Activated CD4-positive, alpha-beta memory T cell treated with anti-CD3 and anti-CD28 coated beads, Interleukin-2, amount 10 ng/mL, durations not matched to agents 7 days and 5 days (primary cell): ENCODE data around the gene DBX2. TPM values are rescaled to one million over a fixed set of nuclear protein-coding genes. Genes with fewer than 3 reads are reported as not detected.
A peak's percentile ranks its signal among the peaks of the same experiment; 100 is the strongest.

Experiments
- CTCF ChIA-PET: fragments of 350-600 bp; sonication (Branson Sonifier 250); formaldehyde crosslinking; loops from one replicate; lab custom pipeline; 2021; ENCODE audit warnings: antibody characterized with exemption, inconsistent platforms; lab: Charles Lee
- POLR2A ChIA-PET: fragments of 350-600 bp; sonication (Branson Sonifier 250); formaldehyde crosslinking; loops from one replicate; lab custom pipeline; 2021; ENCODE audit warnings: antibody characterized with exemption; lab: Charles Lee
- DNase-seq: peaks from one replicate; pipeline ENCODE4 v3.0.0-alpha.2; 2020
- H3K27ac Mint-ChIP-seq: one replicate; pipeline ENCODE4 v1.8.0; 2021; ENCODE audit warnings: mild to moderate bottlenecking, mixed read lengths
- H3K27me3 Mint-ChIP-seq: one replicate; pipeline ENCODE4 v1.8.0; 2021; ENCODE audit warnings: mixed read lengths
- H3K36me3 Mint-ChIP-seq: one replicate; pipeline ENCODE4 v1.8.0; 2021; ENCODE audit warnings: low read depth, mixed read lengths
- H3K4me1 Mint-ChIP-seq: one replicate; pipeline ENCODE4 v1.8.0; 2021; ENCODE audit warnings: mixed read lengths
- H3K4me3 Mint-ChIP-seq: one replicate; pipeline ENCODE4 v1.8.0; 2021; ENCODE audit warnings: mild to moderate bottlenecking, mixed read lengths
- H3K9me3 Mint-ChIP-seq: one replicate; pipeline ENCODE4 v1.8.0; 2021; ENCODE audit warnings: mixed read lengths
- total RNA-seq, 2 experiments: library from RNA; stranded (reverse); gene quantifications; one replicate each; pipeline ENCODE4 v1.2.3, GENCODE V29; 2021

The DBX2 gene
- total RNA-seq, 2 experiments from 2014 or later: not detected

DNA sequence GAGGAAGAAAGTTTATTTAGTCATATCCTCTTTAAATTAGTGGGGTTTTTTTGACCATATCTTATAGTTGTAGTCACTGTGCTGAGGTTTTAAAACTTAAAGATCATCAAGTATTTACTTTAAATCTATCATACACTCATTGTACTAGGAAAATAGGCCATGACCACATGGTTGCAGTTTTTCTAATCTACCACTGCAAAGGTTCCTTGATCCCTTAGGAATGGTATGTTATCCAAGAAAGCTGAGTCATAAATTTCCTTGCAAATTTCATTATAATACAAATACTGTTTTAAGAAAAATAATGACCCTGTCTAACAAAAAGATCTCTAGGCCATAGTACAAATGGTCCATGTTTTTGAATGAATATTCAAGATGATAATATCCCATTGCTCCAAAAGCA lies 74.7 kb downstream of the DBX2 start:
- H3K27me3 Mint-ChIP-seq: peaks cover 9% of the 10 kb centered on the region
- no peak overlapping the region for H3K4me3 Mint-ChIP-seq
- no peaks in the 10 kb centered on the region for H3K4me1 Mint-ChIP-seq
- no peaks in the 10 kb centered on the region for H3K36me3 Mint-ChIP-seq
- H3K9me3 Mint-ChIP-seq: no peaks in the 10 kb centered on the region
- DNase-seq: no peak
- CTCF ChIA-PET: no interaction called here
- H3K27ac Mint-ChIP-seq: no peak overlapping the region
- POLR2A ChIA-PET: no interaction called here

DNA sequence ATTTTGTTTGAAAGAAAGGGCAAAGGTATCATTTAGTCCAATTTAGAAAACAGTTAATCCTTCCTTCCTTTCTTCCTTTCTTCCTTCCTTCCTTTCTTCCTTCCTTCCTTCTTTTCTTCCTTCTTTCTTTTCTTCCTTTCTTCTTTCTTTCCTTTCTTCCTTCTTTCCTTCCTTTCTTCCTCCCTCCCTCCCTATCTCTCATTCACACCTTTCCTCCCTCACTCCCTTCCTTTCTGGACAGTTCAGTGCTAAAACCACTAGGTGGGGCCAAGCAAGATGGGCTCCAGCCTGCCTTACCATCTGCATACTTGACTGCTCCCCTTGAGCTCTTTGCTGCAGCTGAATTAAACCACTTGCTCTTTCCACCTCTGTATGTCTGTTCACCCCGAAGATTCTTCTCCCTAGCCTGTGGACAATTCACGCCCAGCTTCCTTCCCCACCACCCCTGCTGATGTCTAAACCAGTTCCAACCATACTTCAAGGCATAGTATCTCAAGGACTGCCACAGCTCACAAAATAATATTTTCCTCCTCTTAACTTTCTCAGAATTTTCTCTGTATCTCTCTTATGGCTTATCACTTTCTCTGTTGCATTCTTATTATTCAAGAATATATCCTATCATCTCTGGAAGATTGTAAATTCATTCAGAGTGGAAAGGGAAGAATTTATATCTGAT lies 78.0 kb downstream of the DBX2 start:
- DNase-seq: no peak
- ChIA-PET CTCF (interaction anchor here (1.1 to 2.7 kb wide), 4 partner anchors 14 to 42 kb away, joined by 3 to 13 read pairs (median 4); no protein-coding TSS in a partner anchor), POLR2A (no interaction called here)
- Mint-ChIP-seq H3K4me1 (peaks cover 7% of the 10 kb centered on the region), H3K4me3 (no peak overlapping the region), H3K27me3 (peaks cover 9% of the 10 kb centered on the region), H3K9me3 (no peaks in the 10 kb centered on the region), H3K36me3 (no peaks in the 10 kb centered on the region), H3K27ac (no peak overlapping the region)

DNA sequence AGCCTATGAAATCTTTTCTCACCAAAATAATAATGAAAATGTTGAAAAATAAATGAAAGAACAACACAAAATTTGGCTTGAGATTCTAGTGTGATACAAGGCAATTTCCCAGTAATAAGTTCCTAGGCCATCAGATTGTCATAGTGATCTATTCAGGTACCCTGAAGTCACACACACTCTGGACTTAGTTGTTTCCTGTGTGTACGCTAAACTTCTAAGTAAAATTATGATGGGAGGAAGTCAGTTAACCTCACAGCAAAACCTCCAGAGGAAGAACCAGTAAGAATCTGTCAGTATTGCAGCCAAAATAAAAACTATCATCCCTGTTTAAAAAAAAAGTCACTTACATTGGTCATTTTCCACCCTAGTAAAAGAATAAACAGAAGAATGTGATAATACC lies 81.9 kb downstream of the DBX2 start:
- Mint-ChIP-seq H3K27me3 (peaks cover 3% of the 10 kb centered on the region), H3K36me3 (no peaks in the 10 kb centered on the region), H3K9me3 (no peaks in the 10 kb centered on the region), H3K4me1 (peaks cover 7% of the 10 kb centered on the region), H3K27ac (peak overlapping the region; percentile 73), H3K4me3 (no peak overlapping the region)
- ChIA-PET CTCF (no interaction called here), POLR2A (no interaction called here)
- DNase-seq: no peak

Other genes with a start within 250 kb of the DBX2 start
- 10 to 100 TPM; 10.1 to 10.5 TPM for gene NELL2, start 174.8 kb downstream of the DBX2 start, total RNA-seq
- gene ANO6, start 165.0 kb upstream of the DBX2 start, total RNA-seq: 10 to 100 TPM; 29.2 to 29.8 TPM